ENCODE measurements around the gene ARHGAP45. TPM values are rescaled to one million over a fixed set of nuclear protein-coding genes. Genes with fewer than 3 reads are reported as not detected.

Gene ARHGAP45
- total RNA-seq, 6 experiments from 2014 or later, result 4.2 to 10.0 (median 7.3) TPM

DNA sequence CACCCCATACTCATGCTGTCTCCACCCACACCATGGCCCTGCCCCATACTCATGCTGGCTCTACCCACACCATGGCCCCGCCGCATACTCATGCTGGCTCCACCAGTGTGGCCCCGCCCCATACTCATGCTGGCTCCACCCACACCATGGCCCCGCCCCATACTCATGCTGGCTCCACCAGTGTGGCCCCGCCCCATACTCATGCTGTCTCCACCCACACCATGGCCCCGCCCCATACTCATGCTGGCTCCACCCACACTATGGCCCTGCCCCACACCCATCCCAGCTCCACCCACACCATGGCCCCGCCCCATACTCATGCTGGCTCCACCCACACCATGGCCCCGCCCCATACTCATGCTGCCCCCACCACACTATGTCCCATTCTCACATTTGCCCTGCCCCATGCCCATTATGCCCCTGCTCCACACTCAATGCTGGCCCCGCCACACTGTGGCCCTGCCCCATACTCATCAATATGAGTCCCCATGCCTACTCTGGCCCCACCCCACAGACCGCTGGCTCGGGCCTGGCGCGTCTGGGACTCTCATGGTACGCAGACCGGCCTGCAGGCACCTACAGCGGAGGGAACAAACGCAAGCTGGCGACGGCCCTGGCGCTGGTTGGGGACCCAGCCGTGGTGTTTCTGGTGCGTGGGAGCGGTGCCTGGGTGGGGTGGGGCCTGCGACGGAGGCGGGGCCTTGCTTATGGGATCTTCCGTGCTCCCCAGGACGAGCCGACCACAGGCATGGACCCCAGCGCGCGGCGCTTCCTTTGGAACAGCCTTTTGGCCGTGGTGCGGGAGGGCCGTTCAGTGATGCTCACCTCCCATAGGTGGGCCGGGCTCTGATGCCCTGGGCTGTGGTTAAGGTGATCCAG lies 3.7 kb upstream of the ARHGAP45 start:
- intact Hi-C loops (cut with DNase I), result no loop called here
- peak in 1 of 3 donors; percentile 58 for DNase-seq

GRCh38 chr19:1063909-1064660 lies 2.9 kb upstream of the ARHGAP45 start:
- WGBS (ENCODE audit: insufficient coverage, low coverage, low lambda C conversion rate, missing lambda C conversion rate), result 79% methylated on average over 25 of the region's 37 CpGs
- H3K27me3 ChIP-seq, result no peaks in the 10 kb centered on the region
- H3K9me3 ChIP-seq, result no peaks in the 10 kb centered on the region
- peaks cover 0 to 6% (median 0%) of the 10 kb centered on the region in 4 donors for H3K4me1 ChIP-seq
- TF ChIP-seq CTCF (IDR thresholded peaks at IDR 0.05), result no peak
- TF ChIP-seq POLR2A (IDR thresholded peaks at IDR 0.05), result no peak
- no peaks in the 10 kb centered on the region for H3K36me3 ChIP-seq
- ATAC-seq, result no peak
- intact Hi-C loops (cut with DNase I), result no loop called here
- peak in 2 of 3 donors; percentile 23 to 53 for DNase-seq
- H3K4me3 ChIP-seq, result no peak overlapping the region
- no peak overlapping the region for H3K27ac ChIP-seq

More for the DNA sequence above, 3.7 kb upstream of the ARHGAP45 start:
- Histone ChIP-seq H3K4me3 (no peak overlapping the region), H3K27ac (no peak overlapping the region), H3K4me1 (peaks cover 0 to 6% (median 0%) of the 10 kb centered on the region in 4 donors), H3K36me3 (no peaks in the 10 kb centered on the region), H3K27me3 (no peaks in the 10 kb centered on the region), H3K9me3 (peaks cover 0 to under 1% (median 0%) of the 10 kb centered on the region in 4 donors)
- TF ChIP-seq CTCF (IDR thresholded peaks at IDR 0.05) (no peak), POLR2A (IDR thresholded peaks at IDR 0.05) (no peak)
- WGBS (ENCODE audit: insufficient coverage, low coverage, low lambda C conversion rate, missing lambda C conversion rate), result 93% methylated on average over 19 of the region's 37 CpGs
- ATAC-seq, result no peak

GRCh38 chr19:1064661-1065605 lies 2.0 kb upstream of the ARHGAP45 start:
- H3K9me3 ChIP-seq, result no peaks in the 10 kb centered on the region
- peaks cover 0 to 6% (median 0%) of the 10 kb centered on the region in 4 donors for H3K4me1 ChIP-seq
- no peak overlapping the region for H3K27ac ChIP-seq
- H3K4me3 ChIP-seq, result no peak overlapping the region
- no peak for TF ChIP-seq POLR2A (IDR thresholded peaks at IDR 0.05)
- TF ChIP-seq CTCF (IDR thresholded peaks at IDR 0.05), result peak; percentile 74 to 83 (median 76)
- 19% methylated on average over 14 of the region's 60 CpGs for WGBS (ENCODE audit: insufficient coverage, low coverage, low lambda C conversion rate, missing lambda C conversion rate)
- ATAC-seq (peak; percentile 73 to 77 (median 76)), DNase-seq (peak in 2 of 3 donors; percentile 78 to 79)
- intact Hi-C loops (cut with DNase I), result no loop called here
- H3K27me3 ChIP-seq, result peaks cover 0 to 6% of the 10 kb centered on the region in 2 donors
- H3K36me3 ChIP-seq, result no peaks in the 10 kb centered on the region

DNA sequence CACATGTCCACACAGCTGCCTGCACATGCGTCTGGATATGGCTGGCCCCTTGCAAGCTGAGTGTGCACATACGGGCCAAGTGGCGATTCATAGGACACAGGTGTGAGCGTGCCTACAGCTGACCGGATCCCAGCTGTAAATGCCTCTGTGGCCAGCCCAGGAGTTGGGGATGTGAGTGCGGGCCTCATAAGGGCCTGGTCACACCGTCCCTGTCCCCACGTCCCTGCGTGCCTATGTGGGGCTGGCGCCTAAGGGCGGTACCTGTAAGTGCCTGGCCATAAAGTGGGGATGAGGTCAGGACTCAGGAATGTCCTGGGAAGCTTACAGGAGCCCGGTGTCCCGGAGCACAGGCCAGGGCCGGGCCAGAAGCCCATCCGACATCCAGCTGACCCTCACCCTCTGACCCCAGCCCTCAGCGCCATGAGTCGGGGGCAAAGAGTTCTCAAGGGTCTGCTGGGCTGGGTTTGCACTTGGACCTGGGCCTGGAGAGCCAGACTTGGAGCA lies 1.3 kb upstream of the ARHGAP45 start:
- H3K9me3 ChIP-seq, result no peaks in the 10 kb centered on the region
- 52% methylated on average over 4 of the region's 17 CpGs for WGBS (ENCODE audit: insufficient coverage, low coverage, low lambda C conversion rate, missing lambda C conversion rate)
- DNase-seq (peak in 1 of 3 donors; percentile 53), ATAC-seq (no peak)
- H3K27ac ChIP-seq, result no peak overlapping the region
- H3K4me3 ChIP-seq, result no peak overlapping the region
- peaks cover 0 to 14% of the 10 kb centered on the region in 2 donors for H3K27me3 ChIP-seq
- peaks cover 0 to 6% (median 0%) of the 10 kb centered on the region in 4 donors for H3K4me1 ChIP-seq
- TF ChIP-seq CTCF (IDR thresholded peaks at IDR 0.05) (no peak), POLR2A (IDR thresholded peaks at IDR 0.05) (no peak)
- intact Hi-C loops (cut with DNase I), result no loop called here
- no peaks in the 10 kb centered on the region for H3K36me3 ChIP-seq

Measured in right lobe of liver (tissue), 6 donors.